GM13977 (cell line): ENCODE results near the gene TSPAN3.

Source experiments
- DNase-seq: peaks from one replicate; pipeline ENCODE4 v3.0.0; 2012; ENCODE audit warnings: low spot score
- CTCF ChIP-seq: IDR thresholded peaks from 2 replicates; pipeline ENCODE4 v1.5.1; 2012; ENCODE audit warnings: mild to moderate bottlenecking, control low read depth; ENCODE audit not compliant: insufficient read depth; ENCODE audit errors: extremely low read depth, missing control alignments
- in situ Hi-C: fragments of 300-500 bp; cut with MboI; formaldehyde crosslinking; loops from one replicate; pipeline ENCODE4 v1.12.0; 2022; ENCODE audit warnings: low sequenced_read_pairs, low pct_unique_long_range_greater_than_20kb, mixed read lengths, inconsistent platforms; ENCODE audit not compliant: unreplicated experiment

The TSPAN3 gene

GRCh38 chr15:76991741-76992645 lies 78.9 kb downstream of the TSPAN3 start:
- DNase-seq, result no peak
- TF ChIP-seq CTCF, result no peak
- in situ Hi-C loops, result no loop called here
